HCEC 1CT (cell line): ENCODE data around the gene CSF1.
A peak's percentile ranks its signal among the peaks of the same experiment; 100 is the strongest.
"Not testable (repeated sequence)": the region's sequence is repeated elsewhere in the genome, so short reads cannot be mapped to it uniquely, and the experiment has no call there.

Experiments used
- DNase-seq: peaks from one replicate; pipeline ENCODE4 v3.0.0-alpha.2; 2017

CSF1 gene

DNA sequence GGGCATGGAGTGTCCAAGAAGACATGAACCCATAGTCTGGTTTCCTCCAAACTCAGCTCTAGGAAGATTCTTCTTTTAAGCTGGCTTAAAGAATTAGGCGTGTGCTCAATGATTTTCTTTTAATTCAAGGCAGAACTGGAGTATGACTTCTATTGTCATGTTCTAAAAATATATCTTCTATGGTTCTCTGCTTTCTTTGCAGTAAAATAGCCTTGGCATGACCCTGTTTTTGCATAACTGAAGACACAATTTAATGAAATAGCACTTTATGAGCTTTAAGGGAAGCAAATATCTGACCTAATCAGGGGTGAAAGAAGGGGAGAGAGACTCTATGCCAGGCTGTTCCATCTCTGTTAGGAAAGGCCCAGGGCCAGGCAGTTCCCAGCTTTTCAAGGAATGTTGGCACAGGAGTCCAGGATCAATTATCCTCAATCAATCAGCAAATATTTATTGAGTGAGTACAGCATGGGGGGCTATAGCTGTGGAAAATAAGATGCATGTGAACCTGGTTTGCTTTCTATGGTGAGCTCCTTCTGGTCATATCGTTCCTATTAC, 7.2 kb upstream of the CSF1 start:
- DNase-seq, result no peak

GRCh38 chr1:109904105-109904817, 6.4 kb upstream of the CSF1 start:
- DNase-seq, result no peak

GRCh38 chr1:109905491-109905890, 5.2 kb upstream of the CSF1 start:
- DNase-seq, result no peak

DNA sequence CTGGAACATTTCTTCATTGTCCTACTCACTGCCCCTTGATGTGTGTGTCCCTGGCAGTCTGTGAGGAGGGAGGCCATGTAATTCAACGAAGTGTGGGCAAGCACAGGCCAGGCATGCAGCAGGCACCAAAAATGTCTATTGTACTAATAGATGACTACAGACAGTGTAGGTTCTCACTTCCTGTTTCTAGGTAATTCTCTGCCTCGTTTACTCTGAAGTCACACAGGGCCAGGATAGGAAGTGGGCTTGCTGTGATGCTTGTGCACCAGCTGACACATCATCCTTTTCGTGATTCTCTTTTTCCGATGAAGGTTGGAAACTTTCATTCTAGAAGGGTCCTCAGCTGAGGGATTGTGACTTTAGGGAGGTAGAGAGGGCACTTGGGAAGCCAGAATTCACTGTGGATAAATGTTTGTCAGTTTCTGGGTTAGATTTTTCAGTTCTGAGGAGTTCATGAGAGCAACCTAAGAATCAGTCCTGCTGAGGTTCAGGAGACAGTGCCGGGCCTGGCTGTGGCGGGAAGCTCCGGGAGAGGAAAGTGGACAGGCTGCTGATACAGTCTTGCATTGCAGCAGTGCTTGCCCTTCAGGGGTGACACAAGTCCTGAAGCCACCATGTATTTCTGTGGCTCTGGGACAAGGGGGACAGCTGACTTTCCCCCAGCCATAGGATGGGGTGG, 4.3 kb upstream of the CSF1 start:
- no peak for DNase-seq

GRCh38 chr1:109906839-109907180, 3.8 kb upstream of the CSF1 start:
- DNase-seq, result no peak

GRCh38 chr1:109907190-109907774, 3.4 kb upstream of the CSF1 start:
- DNase-seq, result no peak

DNA sequence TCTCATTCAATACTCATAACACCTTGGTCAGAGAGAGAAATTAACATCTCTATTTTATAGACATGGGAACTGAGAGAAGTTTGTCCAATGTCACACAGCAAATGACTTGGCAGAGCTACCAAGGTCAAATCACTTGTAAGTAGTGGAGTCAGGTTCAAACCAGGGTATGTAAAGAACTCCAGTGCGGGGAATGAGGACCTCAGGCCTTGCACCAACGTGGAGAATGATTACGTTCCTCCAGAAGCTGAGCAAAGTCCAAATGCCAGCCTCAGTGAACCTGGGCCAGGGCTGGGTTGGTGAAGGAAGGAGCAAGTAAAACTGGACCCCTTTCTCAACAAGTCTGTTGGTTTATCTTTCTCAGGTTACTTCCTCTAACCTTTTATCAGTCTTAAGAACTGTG, 1.8 kb upstream of the CSF1 start:
- DNase-seq, result no peak

DNA sequence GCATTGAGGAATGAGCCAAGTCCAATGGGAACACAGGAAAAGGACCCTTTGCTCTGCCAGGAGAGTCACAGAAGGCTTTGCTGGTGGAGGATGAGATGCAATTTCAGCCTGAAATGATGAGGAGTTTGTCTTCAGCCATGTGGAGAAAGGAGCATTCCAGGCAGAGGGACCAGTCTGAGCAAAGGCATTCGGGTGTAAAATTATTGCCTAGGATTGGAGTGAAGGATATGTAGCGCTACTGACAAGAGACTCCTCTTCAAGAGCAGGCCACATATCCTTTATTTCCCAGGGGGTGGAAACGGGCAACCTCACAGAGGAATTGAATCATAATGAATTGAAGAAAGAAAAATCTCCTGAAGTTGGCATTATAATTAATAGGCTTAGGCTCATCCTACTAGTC, 1.1 kb upstream of the CSF1 start:
- no peak for DNase-seq

GRCh38 chr1:109910963-109911798, 532 bp downstream of the CSF1 start:
- DNase-seq, result no peak

- no peak for DNase-seq
Observed at GRCh38 chr1:109912214-109912861, 1.7 kb downstream of the CSF1 start.

GRCh38 chr1:109912873-109913272, 2.2 kb downstream of the CSF1 start:
- peak; percentile 38 for DNase-seq

DNA sequence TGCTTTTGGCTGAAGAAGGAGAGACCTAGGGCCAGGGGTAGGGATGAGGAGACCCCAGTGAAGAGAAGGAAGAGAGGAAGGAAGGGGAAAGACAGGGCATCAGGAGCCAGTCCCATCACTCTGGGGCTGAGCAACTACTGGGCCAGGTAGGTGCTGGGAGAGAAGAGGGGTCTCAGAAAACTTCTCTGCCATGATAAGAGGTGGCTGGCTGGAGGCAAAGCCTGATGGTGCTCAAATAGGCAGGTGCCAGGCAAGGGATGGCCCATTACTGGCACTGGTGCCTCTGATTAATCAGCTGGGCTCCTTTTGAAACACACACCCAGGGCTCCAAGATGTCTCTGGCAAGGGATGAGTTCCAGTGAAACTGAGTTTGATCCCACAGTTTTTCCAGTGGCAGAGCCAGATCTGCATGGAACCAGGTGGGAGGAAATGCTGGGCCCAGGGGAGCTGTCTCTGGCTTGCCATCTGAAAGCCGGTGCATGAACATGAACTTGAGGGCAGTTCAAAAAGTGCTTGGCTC, 2.8 kb downstream of the CSF1 start:
- DNase-seq, result no peak

GRCh38 chr1:109914587-109915240, 4.1 kb downstream of the CSF1 start:
- DNase-seq, result no peak

GRCh38 chr1:109917051-109917767, 6.6 kb downstream of the CSF1 start:
- DNase-seq, result no peak

- peak; percentile 15 for DNase-seq
Observed at GRCh38 chr1:109917768-109918606, 7.3 kb downstream of the CSF1 start.

- DNase-seq, result no peak
Observed at GRCh38 chr1:109918671-109919070, 8.0 kb downstream of the CSF1 start.

- DNase-seq, result no peak
Observed at GRCh38 chr1:109919303-109919702, 8.7 kb downstream of the CSF1 start.

GRCh38 chr1:109920391-109920790, 9.7 kb downstream of the CSF1 start:
- DNase-seq, result not testable (repeated sequence)

GRCh38 chr1:109922326-109922725, 11.7 kb downstream of the CSF1 start:
- no peak for DNase-seq
